GM11168 (cell line): ENCODE data around the gene ANKUB1.

Source experiments
- in situ Hi-C: fragments of 300-500 bp; cut with MboI; formaldehyde crosslinking; loops from one replicate; pipeline ENCODE4 v1.12.0; 2022; ENCODE audit warnings: low sequenced_read_pairs; ENCODE audit not compliant: unreplicated experiment

ANKUB1 gene

DNA sequence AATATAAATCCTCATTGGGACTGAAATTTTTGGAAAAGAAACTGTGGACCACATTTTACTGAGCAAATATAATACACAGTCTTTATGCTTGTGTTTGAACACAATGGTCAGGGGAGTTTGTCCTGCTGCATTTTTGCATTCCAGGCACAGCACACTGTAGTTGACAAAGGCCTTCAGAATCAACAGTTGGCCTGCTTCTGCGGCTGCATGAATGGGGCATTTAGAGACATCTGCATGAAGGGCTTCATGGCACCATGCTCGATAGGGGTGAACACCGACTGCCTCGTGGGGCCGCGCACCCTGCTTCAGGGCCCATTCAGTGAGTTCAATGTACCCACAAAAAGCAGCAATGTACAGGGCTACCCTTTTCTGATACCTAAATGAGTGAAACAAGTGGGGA lies 24.6 kb downstream of the ANKUB1 start:
- in situ Hi-C loops = no loop called here

DNA sequence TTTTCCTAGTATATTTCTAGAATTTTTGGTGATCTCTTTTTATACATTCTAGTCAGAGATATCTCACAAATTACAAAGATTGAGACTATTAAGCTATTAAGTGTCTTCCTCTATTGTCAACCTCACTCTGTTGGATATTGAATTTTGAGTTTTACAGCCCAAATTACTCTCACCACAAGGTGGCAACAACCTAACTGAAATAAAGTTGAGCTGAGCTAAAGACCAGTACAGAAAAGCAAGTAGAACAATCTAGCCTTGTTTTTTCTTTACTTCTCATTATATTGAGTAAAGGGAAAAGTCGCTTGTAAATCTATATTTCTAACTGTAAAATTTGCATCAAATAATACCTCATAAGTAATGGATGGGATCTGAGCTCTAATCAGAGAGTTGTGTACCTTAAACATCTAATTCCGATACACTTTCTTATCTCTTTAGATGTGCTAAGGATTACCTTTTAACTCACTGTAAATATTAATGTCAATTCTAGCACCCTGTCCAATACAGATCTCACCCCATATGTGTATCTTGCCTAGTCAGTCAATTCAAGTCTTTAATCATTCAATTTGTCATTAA lies 26.5 kb downstream of the ANKUB1 start:
- in situ Hi-C loops = no loop called here

GRCh38 chr3:149764302-149764701 lies 28.1 kb downstream of the ANKUB1 start:
- in situ Hi-C loops = no loop called here

- in situ Hi-C loops = no loop called here
Observed at GRCh38 chr3:149763565-149764195, 28.7 kb downstream of the ANKUB1 start.

DNA sequence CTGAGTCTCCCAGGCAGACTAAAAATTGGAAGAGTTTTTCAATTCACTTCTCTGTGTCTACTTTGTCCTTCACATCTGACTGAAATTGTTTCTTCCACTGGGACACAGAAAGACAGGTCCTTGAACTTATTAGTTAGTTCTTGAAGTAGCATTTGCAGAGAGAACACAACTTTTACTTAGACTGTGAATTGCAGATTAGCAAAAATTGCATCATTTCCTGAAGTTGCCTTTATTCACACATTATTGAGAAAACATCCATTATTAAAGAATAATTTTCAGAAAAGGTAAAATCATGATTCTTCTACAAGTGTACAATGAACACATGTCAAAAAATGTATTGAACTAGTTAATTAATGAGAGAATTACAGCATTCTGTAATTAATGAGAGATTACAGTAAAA lies 38.6 kb downstream of the ANKUB1 start:
- in situ Hi-C loops = no loop called here

- in situ Hi-C loops = no loop called here
Observed at GRCh38 chr3:149752788-149753136, 39.6 kb downstream of the ANKUB1 start.

GRCh38 chr3:149752051-149752787 lies 40.1 kb downstream of the ANKUB1 start, which contains the start of gene COMMD2:
Gene COMMD2 (minus strand): TSS chr3:149752489. CDS start chr3:149752444, 45 bp downstream.
- in situ Hi-C loops = no loop called here

DNA sequence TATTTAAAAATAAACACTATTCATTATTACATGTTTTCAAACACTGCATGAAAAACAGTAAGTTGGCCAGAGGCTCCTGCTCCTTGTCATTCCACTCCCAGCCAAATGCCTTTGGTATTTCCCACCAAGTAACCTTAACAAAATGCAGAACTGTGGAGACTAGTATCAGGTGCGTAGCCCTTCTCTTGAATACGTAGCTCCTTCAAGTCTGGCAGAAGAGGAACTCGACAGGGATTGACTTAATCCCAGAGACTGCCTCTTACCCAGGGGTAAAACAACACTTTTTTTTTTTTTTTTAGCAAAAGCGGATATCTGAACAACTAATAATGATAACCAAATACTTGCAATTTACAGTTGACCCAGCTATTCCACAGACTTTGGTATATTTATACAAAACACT lies 40.8 kb downstream of the ANKUB1 start:
- in situ Hi-C loops = no loop called here

- in situ Hi-C loops = no loop called here
Observed at GRCh38 chr3:149744606-149745005, 47.7 kb downstream of the ANKUB1 start.

- in situ Hi-C loops = no loop called here
Observed at GRCh38 chr3:149744151-149744550, 48.2 kb downstream of the ANKUB1 start.

- in situ Hi-C loops = no loop called here
Observed at GRCh38 chr3:149739396-149739795, 53.0 kb downstream of the ANKUB1 start.

- in situ Hi-C loops = no loop called here
Observed at GRCh38 chr3:149738876-149739275, 53.5 kb downstream of the ANKUB1 start.

GRCh38 chr3:149736953-149737205 lies 55.5 kb downstream of the ANKUB1 start:
- in situ Hi-C loops = no loop called here

DNA sequence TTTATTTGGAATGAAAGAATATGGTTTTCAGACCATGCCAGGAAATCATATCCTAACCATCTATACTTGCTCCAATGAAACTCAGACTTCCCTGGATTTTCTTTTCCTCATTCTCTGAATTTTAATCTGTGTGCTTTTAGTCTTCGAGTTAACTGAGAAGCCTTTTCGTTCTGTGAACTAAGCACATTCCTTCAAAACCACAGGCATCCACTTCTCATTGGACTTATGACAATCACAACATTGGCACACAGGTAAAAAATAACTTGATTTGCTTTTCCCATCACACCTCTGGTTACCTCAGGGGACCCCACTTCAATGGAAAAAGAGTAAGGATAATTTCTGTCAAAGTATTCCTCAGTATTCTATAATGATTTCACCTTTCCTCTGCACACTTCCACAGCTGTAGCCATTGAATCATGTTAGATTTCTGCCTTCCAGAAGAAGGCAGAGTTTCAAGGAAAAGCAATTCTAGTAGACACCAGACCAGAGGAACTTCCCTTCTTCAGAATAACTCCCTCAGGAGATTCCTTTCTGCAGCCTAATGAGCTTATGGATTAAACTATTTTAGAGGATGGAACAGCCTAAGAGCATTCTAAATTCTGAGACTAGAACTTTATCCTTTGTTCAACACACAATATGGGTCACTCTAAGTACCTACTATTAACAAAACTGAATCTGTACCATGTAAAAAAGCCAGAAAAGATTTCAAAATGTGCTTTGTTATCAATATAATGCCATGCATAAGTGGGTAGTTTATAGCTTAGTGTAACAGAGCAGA lies 56.0 kb downstream of the ANKUB1 start:
- in situ Hi-C loops = no loop called here

- in situ Hi-C loops = no loop called here
Observed at GRCh38 chr3:149732234-149732633, 60.1 kb downstream of the ANKUB1 start.

DNA sequence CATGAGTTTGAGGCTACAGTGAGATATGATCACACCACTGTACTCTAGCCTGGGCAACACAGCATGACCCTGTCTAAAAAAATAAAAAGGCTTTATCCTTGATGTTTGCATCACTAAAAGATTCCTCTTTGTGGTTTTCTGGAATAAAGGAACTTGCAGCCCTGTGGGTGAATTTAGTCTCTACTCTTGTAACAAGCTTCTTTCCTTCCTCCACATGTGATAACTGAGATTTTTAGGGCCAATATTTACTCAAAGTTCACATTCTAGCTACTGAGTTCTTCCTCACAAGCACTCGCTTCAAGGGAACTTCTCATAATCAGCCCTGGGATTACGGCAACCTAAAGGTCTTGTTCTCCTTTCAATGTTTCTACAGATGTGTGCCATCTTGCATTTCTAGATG lies 64.7 kb downstream of the ANKUB1 start:
- in situ Hi-C loops = no loop called here

- in situ Hi-C loops = no loop called here
Observed at GRCh38 chr3:149726716-149727407, 65.5 kb downstream of the ANKUB1 start.

DNA sequence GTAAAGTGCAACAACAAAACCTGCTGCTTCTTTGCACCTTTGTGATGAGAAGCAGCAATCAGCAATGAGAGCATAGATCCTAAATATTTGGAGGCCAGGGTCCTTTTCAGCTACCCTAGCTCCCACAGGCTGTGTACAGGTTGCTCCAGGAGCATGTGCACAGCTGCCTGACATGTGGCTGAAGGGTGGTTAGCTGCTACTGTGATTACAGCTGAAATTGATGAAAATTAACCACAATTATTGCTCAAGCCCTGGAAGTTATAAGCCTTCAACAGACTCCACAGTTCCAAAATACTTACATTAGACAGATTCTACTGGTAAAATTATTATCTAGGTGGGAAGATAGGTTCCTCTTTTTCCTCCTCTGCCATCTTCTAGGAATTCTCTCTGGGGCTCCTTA lies 68.6 kb downstream of the ANKUB1 start:
- in situ Hi-C loops = no loop called here

GRCh38 chr3:149720918-149721317 lies 71.4 kb downstream of the ANKUB1 start:
- in situ Hi-C loops = no loop called here

GRCh38 chr3:149717391-149718056 lies 74.8 kb downstream of the ANKUB1 start:
- in situ Hi-C loops = loop anchor here (5.0 to 10.0 kb wide), 2 partner anchors 153 to 210 kb away; no protein-coding TSS in a partner anchor
